ENCODE measurements around the gene CLCF1.
A peak's percentile ranks its signal among the peaks of the same experiment; 100 is the strongest.
"Not testable (repeated sequence)": the region's sequence is repeated elsewhere in the genome, so short reads cannot be mapped to it uniquely, and the experiment has no call there.

Gene CLCF1

DNA sequence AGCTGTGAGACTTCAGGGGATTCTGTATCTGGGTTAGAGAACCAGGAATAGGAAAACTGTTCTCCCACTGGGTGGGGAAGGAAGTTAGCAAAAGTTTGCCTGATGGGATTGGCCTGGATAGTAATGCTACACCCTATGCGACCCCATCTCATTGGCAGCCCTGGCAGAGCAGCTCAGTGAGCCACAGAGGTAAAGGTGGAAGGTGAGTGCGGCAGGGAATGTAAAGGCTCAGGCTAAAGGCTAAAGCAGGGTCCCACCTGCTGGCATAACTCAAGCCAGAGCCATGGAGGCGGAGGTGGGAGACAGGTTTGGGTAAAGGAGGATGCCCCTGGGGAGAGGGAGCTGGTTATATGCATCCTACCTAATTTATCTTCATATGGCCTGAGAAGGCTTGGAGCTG lies 51.3 kb downstream of the CLCF1 start:
- no peak for DNase-seq (ENCODE audit: low read depth)

DNA sequence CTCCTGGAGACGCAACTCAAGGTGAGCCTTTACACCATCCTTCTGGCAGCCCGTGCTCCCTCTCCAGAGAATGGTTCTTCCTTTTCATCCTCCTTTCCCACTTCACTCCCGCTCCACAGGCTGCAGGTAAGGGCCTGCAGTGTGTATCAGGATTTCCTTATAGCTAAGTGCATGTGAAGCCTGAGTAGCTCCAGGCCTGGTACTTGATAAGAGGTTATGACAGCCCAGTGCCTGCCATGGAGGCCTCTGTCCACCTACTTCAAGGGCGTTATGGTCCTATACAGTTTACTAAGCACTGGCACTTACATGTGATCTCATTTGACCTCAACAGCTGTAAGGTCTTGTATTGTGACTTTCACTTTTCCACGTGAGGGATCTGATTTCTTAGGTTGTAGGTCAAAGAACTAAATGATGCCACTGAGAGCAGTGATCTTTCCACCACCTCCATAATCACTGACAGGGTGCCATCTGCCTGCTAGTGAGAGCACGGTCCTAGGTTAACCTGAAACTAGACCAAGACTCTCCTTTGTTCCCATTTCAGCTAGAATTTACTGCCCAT lies 52.0 kb downstream of the CLCF1 start:
- DNase-seq (ENCODE audit: low read depth), result no peak

DNA sequence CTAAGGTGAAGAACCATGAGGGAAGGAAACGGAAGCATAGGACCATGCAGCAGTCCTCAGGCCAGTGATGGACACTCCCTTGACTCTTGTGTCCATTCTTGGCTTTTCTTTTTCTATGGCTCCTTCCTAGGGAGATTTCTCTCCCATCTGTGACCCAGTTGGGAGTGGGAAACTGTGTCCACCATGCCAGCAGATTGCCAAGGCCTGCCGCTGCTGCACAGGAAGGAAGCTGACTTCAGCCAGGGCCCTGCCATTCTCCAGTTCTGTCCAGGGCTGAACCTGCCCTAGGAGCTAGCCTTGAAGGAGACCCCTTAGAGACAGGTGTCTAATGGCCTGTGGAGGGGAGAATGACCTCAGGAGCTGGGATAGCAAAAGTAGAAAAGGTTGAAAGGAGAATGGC lies 52.7 kb downstream of the CLCF1 start:
- DNase-seq (ENCODE audit: low read depth), result no peak

DNA sequence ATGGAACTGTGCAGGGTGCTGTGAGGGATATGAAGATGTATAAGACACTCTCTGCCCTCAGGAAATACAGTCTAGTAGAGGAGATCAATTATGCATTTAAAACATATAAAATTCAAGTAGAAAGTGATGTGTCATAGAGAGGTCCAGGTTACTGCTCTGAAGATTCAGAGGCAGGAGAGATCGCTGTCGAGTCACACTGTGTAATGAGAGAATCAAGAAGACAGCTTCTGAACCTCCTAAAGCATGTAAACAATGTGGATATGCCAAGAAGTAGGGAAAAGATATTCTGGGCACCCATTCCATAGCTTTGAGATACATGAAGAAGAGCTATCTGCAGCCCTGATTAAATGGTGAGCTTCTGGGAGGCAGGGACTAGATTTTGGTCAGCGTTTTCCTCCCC lies 53.4 kb downstream of the CLCF1 start:
- peak; percentile 27 for DNase-seq (ENCODE audit: low read depth)

DNA sequence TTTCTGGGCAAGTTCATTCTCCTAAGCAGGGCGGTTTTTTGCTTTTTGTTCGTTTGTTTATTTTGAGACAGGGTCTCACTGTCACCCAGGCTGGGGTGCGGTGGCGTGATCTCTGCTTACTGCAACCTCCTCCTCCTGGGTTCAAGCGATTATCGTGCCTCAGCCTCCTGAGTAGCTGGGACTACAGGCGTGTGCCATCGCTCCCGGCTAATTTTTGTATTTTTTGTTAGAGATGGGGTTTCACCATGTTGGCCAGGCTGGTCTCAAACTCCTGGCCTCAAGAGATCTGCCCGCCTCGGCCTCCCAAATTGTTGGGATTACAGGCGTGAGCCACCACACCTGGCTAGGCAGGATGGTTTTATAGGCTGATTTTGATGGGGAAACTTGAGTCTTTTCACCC lies 54.5 kb downstream of the CLCF1 start:
- not testable (repeated sequence) for DNase-seq (ENCODE audit: low read depth)

DNA sequence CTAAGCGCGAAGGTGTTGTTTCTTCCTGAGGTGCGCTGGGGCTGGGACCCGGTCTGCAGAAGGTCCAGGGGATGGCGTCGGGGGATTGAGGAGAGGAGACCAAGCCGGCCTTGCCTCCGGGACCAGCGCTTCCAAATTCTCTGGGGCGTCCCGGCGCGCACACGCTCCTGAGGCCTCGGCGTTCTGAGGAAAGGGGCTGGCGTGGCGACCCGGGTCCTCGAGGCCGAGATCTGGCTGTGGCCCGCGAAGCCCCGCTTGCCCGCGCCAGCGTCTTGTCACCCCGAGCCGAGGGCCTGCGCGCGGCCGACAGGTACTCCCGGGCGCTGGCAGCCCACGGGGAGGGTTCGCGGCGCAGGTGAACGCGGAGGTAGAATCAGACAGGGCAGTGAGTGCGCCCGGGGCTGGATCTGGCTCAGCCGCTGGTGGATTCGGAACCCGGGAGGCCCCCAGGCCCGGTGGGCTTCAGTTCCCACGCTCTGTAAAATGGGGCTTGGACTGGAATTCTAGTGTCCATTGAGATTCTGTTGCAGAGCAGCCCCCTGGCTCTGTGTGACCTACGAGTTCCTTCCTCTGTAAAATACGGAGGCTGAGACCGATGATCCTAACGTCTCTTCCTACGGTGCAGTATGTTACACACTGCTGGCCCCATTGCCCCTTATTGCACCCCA lies 55.4 kb downstream of the CLCF1 start:
- DNase-seq (ENCODE audit: low read depth), result no peak

DNA sequence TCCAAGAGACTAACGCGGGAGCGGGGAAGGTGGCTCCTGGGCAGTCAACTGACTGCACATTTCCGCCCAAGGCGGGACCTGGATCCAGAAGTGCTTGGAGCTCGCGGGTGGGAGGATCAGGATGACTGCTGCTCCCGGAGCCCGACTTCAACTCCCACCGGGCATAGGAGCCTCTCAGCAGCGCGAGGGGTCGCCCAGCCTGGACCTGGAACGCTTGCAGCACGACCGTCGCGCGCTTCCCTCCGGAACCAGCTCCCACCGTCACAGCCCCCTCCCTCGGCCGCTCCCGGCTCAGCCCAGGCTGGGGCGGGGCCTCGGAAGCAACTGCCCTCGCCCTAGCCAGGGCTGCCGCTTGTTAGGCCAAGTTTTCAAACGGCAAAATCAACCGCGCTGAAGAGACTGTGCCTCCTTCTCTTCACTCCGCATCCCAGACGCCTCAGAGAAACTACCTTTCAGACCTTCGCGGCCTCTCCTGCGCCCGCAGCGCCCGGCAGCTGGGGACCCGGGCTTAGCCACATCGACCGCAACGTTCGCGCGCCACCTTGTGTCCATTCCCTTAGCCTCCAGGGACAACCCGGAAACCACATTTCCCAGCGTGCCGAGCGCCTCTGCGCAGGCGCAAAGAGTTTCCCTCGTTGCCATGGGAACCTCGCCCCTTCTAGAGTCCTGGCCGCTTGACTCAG lies 56.1 kb downstream of the CLCF1 start:
- peak; percentile 83 for DNase-seq (ENCODE audit: low read depth)

DNA sequence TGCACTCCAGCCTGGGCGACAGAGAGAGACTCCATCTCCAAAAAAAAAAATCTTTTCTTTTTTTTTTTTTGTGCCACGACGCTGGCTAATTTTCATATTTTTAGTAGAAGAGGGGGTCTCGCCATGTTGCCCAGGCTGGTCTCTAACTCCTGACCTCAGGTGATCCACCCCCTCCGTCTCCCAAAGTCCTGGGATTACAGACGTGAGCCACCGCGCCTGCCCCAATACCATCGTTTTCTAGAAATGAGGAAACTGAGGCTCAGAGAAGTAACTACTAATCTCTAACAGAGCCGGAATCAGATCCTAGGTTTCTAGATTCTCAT lies 56.6 kb downstream of the CLCF1 start:
- DNase-seq (ENCODE audit: low read depth), result no peak

DNA sequence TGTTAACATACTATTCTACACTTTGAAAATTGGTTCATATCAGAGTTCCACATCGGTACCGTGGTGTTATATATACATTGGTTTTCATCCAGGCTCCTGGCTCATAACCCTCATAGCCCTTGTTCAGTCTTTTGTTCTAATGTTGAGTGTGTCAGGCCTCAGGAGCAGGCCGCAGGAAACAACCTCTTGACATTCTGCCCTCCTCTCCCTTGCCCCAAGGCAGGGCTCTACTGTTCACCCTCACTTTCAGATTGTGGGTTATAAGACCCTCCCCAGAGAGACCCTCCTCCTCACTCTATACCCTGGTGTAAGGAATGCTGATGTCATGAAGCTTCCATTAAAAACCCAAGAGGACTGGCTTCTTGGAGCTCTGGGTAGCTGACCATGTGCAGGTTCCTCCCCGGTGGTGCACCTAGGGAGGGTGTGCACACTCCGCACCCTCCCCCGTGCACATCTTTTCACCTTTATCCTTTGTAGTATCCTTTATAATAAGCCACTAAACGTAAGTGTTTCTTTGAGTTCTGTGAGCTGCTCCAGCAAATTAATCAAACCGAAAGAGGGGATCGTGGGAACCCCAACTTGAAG lies 58.0 kb downstream of the CLCF1 start:
- DNase-seq (ENCODE audit: low read depth), result no peak

DNA sequence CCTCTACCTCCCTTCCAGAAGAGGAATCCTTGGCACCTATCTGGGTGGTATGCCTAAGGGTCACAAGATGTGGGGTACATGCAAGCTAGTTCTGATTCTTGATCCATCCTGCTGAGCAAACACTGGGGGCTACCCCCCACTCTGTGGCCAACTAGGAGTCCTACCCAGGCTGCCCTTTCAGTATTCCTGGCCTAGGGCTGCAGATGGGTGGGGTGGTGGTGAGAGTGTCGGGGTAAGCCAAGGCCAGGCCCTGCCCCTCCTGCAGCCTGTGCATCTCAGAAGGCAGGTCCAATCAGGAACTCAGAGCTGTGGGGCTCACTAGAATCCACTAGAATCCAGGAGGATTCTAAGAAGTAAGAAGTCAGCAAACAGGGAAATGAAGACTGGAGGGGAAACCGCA lies 59.2 kb downstream of the CLCF1 start:
- DNase-seq (ENCODE audit: low read depth), result no peak

Data from fibroblast of gingiva (primary cell).